ENCODE measurements around the gene KRTAP5-5.

KRTAP5-5 gene

GRCh38 chr11:1676229-1676740 lies 46.7 kb downstream of the KRTAP5-5 start:
- H3K36me3 Mint-ChIP-seq (ENCODE audit: low read depth): no peaks in the 10 kb centered on the region
- no peak overlapping the region for H3K4me3 Mint-ChIP-seq
- H3K4me1 Mint-ChIP-seq (ENCODE audit: low read depth): no peaks in the 10 kb centered on the region
- peaks cover 50% of the 10 kb centered on the region for H3K27me3 Mint-ChIP-seq
- no peak overlapping the region for H3K27ac Mint-ChIP-seq
- intact Hi-C loops (cut with micrococcal nuclease): no loop called here
- H3K9me3 Mint-ChIP-seq: no peaks in the 10 kb centered on the region

GRCh38 chr11:1679881-1680280 lies 50.3 kb downstream of the KRTAP5-5 start:
- Mint-ChIP-seq H3K27me3 (peaks cover 33% of the 10 kb centered on the region), H3K4me3 (no peak overlapping the region), H3K9me3 (no peaks in the 10 kb centered on the region), H3K4me1 (ENCODE audit: low read depth) (no peaks in the 10 kb centered on the region), H3K36me3 (ENCODE audit: low read depth) (no peaks in the 10 kb centered on the region), H3K27ac (no peak overlapping the region)
- intact Hi-C loops (cut with micrococcal nuclease): no loop called here
